ENCODE data around the gene IRS1. TPM values are rescaled to one million over a fixed set of nuclear protein-coding genes. Genes with fewer than 3 reads are reported as not detected.

IRS1 gene
- total and polyA plus RNA-seq, 8 donors, result 13.3 to 43.5 (median 34.7) TPM

DNA sequence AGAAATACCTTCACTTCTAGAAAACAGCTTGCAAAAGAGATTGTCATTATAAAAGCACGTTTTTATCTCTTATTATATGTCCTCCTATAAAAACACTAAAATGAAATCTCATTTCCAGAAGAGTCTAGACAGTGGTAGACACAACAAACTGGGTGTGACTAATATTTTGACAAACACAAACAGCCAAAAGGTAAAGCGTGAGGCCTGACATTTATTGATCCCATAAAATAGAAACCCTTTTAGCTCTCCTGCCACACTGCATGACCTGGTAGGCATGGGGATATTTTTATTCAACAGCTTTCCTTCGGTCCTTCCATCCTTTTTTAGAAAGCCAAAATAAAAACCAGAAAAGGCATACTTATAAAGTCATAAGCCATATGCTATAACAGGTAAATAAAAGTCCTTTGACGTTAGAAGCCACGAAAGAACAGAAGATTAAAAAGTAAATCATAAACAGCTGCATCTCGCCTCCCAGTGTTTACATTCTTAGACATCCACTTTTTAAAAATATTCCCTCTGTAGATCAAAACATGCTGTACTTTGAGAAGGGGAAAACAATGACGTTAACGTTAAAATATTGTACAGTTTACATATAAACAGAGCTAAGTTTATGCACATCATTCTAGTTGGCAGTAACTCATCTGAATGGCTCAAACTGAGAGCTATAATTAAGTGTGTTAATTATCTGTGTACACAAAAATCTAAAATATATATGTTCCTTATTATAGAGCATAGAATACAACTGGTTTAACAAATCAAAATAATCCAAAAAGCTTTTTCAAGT is 44.6 kb downstream of the IRS1 start:
- Histone ChIP-seq H3K4me1 (peaks cover 5 to 10% of the 10 kb centered on the region in 2 donors), H3K27ac (peak overlapping the region in 1 of 2 donors; percentile 49), H3K4me3 (no peak overlapping the region), H3K36me3 (no peaks in the 10 kb centered on the region), H3K9me3 (no peaks in the 10 kb centered on the region), H3K27me3 (no peaks in the 10 kb centered on the region)
- intact Hi-C loops (cut with DNase I), result no loop called here
- TF ChIP-seq, protein P1, sequence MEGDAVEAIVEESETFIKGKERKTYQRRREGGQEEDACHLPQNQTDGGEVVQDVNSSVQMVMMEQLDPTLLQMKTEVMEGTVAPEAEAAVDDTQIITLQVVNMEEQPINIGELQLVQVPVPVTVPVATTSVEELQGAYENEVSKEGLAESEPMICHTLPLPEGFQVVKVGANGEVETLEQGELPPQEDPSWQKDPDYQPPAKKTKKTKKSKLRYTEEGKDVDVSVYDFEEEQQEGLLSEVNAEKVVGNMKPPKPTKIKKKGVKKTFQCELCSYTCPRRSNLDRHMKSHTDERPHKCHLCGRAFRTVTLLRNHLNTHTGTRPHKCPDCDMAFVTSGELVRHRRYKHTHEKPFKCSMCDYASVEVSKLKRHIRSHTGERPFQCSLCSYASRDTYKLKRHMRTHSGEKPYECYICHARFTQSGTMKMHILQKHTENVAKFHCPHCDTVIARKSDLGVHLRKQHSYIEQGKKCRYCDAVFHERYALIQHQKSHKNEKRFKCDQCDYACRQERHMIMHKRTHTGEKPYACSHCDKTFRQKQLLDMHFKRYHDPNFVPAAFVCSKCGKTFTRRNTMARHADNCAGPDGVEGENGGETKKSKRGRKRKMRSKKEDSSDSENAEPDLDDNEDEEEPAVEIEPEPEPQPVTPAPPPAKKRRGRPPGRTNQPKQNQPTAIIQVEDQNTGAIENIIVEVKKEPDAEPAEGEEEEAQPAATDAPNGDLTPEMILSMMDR (IDR thresholded peaks at IDR 0.05), result no peak
- ATAC-seq, result no peak
- DNase-seq, result peak in 1 of 4 donors; percentile 68

DNA sequence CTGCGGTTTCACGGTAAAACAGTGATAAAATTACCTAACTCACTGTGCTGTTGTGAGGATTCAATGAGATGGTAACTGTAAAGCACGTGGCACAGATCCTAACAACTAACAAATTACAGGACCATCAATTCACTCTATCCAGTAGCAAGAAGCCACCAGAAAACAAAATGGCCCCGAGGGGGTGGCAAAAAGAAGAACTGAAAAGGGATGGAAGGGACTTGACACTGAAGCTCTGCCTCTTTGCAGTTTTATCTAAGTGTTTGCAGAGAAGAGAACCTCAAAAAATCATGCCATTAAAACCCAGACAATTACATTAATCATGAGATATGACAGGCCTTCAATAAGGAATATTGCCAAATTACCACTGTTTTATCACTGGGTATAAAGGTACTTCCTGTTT is 46.7 kb downstream of the IRS1 start:
- Histone ChIP-seq H3K36me3 (no peaks in the 10 kb centered on the region), H3K27ac (no peak overlapping the region), H3K9me3 (no peaks in the 10 kb centered on the region), H3K4me1 (peaks cover 5 to 10% of the 10 kb centered on the region in 2 donors), H3K27me3 (no peaks in the 10 kb centered on the region), H3K4me3 (no peak overlapping the region)
- ATAC-seq (no peak), DNase-seq (no peak)
- intact Hi-C loops (cut with DNase I), result no loop called here
- TF ChIP-seq, protein P1 (IDR thresholded peaks at IDR 0.05), result no peak

DNA sequence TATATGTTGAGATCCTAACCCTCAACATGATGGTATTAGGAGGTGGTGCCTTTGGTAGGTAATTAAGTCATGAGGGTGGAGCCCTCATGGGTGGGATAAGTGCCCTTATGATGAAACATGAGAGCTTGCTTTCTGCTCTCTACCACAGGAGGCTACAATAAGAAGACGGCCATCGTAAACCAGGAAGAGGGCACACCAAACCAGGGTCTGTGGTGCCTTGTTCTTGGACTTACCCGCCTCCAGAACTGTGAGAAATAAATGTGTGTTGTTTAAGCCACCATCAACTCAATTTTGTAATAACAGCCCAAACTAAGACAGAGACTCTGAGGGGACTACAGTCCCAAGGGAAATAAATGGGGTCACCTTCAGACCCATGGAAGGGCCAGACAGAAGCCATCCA is 52.3 kb downstream of the IRS1 start:
- TF ChIP-seq, protein P1 (IDR thresholded peaks at IDR 0.05), result no peak
- Histone ChIP-seq H3K36me3 (no peaks in the 10 kb centered on the region), H3K4me3 (no peak overlapping the region), H3K4me1 (peaks cover 0 to 6% of the 10 kb centered on the region in 2 donors), H3K27me3 (no peaks in the 10 kb centered on the region), H3K27ac (no peak overlapping the region), H3K9me3 (no peaks in the 10 kb centered on the region)
- intact Hi-C loops (cut with DNase I), result no loop called here
- ATAC-seq (no peak), DNase-seq (no peak)

DNA sequence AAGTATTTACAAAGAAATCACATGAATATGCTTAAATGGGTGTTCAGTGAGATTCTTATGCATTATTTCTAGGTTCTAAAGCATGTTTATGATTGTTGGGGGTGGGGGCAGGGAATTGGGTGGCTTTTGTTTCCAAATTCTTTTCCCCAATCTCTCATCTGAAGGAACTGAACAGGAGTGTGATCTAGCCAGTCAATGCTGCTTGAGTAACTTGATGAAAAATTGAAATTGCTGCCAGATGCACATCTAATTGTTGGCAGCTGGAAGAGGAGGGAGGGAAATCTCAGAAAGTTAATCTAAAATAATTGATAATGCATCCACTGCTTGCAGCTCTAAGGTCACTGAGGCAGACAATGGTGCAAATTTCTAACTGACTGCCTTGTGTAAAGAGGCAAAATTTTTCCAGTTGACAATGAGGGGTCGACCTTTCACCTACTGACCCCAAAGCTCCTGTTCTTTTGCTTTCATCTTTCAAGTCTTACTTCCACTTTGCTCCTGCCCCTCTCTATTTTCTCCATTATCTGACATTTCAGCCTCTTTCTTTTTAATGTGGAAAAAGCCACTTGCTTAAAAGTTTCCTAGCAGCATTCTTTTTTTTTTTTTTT is 53.3 kb downstream of the IRS1 start:
- Histone ChIP-seq H3K9me3 (no peaks in the 10 kb centered on the region), H3K27me3 (no peaks in the 10 kb centered on the region), H3K36me3 (no peaks in the 10 kb centered on the region), H3K4me3 (no peak overlapping the region), H3K4me1 (peaks cover 0 to 10% of the 10 kb centered on the region in 2 donors), H3K27ac (no peak overlapping the region)
- TF ChIP-seq, protein P1 (IDR thresholded peaks at IDR 0.05), result no peak
- DNase-seq, result no peak
- no peak for ATAC-seq
- intact Hi-C loops (cut with DNase I), result no loop called here

DNA sequence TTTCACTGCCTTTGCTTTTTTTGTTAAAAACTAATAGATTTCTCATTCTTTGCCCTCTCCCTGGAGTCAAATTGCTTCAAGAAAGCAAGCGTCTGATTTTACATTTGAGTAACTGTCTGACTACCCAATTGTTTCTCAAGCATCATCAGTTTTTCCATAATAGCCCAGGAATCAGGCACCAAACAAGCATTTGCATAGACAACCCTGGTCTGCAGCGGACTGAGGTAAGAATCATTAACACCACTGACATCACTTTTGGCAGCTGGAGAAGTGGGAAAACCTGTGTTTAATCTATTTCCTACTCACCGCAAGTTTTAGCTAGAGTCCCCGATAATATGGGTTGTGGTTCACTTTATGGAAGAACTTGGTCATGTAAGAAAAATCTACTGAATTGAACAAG is 55.7 kb downstream of the IRS1 start:
- Histone ChIP-seq H3K27ac (no peak overlapping the region), H3K9me3 (no peaks in the 10 kb centered on the region), H3K36me3 (no peaks in the 10 kb centered on the region), H3K4me3 (no peak overlapping the region), H3K27me3 (no peaks in the 10 kb centered on the region), H3K4me1 (peaks cover 2 to 13% of the 10 kb centered on the region in 2 donors)
- intact Hi-C loops (cut with DNase I), result no loop called here
- TF ChIP-seq, protein P1 (IDR thresholded peaks at IDR 0.05), result no peak
- ATAC-seq, result no peak
- no peak for DNase-seq
